Lung (tissue), 12 donors: ENCODE measurements around the gene MYT1. TPM values are rescaled to one million over a fixed set of nuclear protein-coding genes. Genes with fewer than 3 reads are reported as not detected.

Source experiments
- ATAC-seq: fragments of 200-7000 bp; cut with Tn5 transposase; one replicate; pipeline ENCODE4 v1.9.1; 2020; ENCODE audit warnings: moderate number of reproducible peaks; ENCODE audit not compliant: insufficient read depth, low FRiP score
- DNase-seq, 3 donors: peaks; one replicate each; pipeline ENCODE4 v3.0.0-alpha.2; 2013 to 2017
- H3K27ac ChIP-seq, 2 donors: one replicate each; pipeline ENCODE4 v1.5.1; 2013; ENCODE audit warnings: mild to moderate bottlenecking in 2 of 2, moderate library complexity in 2 of 2, control low read depth in 1 of 2, inconsistent platforms in 1 of 2, low read depth in 1 of 2, low read length in 1 of 2
- H3K27me3 ChIP-seq, 3 donors: one replicate each; pipeline ENCODE4 v1.5.1; 2013; ENCODE audit warnings: low read length in 2 of 3; ENCODE audit not compliant: control insufficient read depth in 3 of 3, insufficient read depth in 3 of 3
- H3K36me3 ChIP-seq, 4 donors: one replicate each; pipeline ENCODE4 v1.5.1; 2013; ENCODE audit warnings: low read length in 4 of 4, mild to moderate bottlenecking in 1 of 4, moderate library complexity in 1 of 4; ENCODE audit not compliant: control insufficient read depth in 4 of 4, insufficient read depth in 4 of 4
- H3K4me1 ChIP-seq, 5 donors: one replicate each; pipeline ENCODE4 v1.5.1; 2013; ENCODE audit warnings: low read length in 5 of 5, mild to moderate bottlenecking in 2 of 5, moderate library complexity in 1 of 5; ENCODE audit not compliant: control insufficient read depth in 5 of 5, insufficient read depth in 5 of 5
- H3K4me3 ChIP-seq: one replicate; pipeline ENCODE4 v1.5.1; 2013; ENCODE audit warnings: mild to moderate bottlenecking, control low read depth, moderate library complexity
- H3K9ac ChIP-seq, 2 donors: one replicate each; pipeline ENCODE4 v1.5.1; 2013; ENCODE audit warnings: low read length in 2 of 2, control low read depth in 1 of 2; ENCODE audit not compliant: insufficient read depth in 1 of 2
- H3K9me3 ChIP-seq, 4 donors: one replicate each; pipeline ENCODE4 v1.5.1; 2013; ENCODE audit warnings: low read length in 3 of 4, mild to moderate bottlenecking in 1 of 4, moderate library complexity in 1 of 4; ENCODE audit not compliant: control insufficient read depth in 4 of 4, insufficient read depth in 3 of 4
- whole genome bisulfite sequencing, 2 donors: extraction: QIAGEN DNeasy Blood & Tissue Kit; methylation state at CpG; one replicate each; pipeline ENCODE4 v1.1.7; 2013; 5-methylcytosine and 5-hydroxymethylcytosine counted together
- polyA plus RNA-seq, 2 donors: library from polyadenylated mRNA; stranded (reverse); fragments of 200-250 nt; gene quantifications; one replicate each; pipeline ENCODE4 v1.2.1, GENCODE V29; 2013
- total RNA-seq, 2 donors: library from RNA; depleted of rRNA in 1 of 2; stranded (reverse); fragments of >200 nt in 1 of 2; gene quantifications; one replicate each; pipeline ENCODE4 v1.2.1, GENCODE V29; 2014 to 2021
- TF ChIP-seq, protein P1 (sequence below): IDR thresholded peaks from 2 replicates; pipeline ENCODE4 v1.5.1; 2012; ENCODE audit warnings: mild to moderate bottlenecking; ENCODE audit errors: control extremely low read depth, extremely low read depth
- donor health status: control.
- donor health status: control.
- donor health status: Bipolar disorder and iron deficiency.
- donor health status: healthy.
- donor health status: DM: yes; HTN: yes; CAD: no.

The MYT1 gene
- total and polyA plus RNA-seq, 4 donors, result 0.03 to 0.40 (median 0.10) TPM; not detected in 1

DNA sequence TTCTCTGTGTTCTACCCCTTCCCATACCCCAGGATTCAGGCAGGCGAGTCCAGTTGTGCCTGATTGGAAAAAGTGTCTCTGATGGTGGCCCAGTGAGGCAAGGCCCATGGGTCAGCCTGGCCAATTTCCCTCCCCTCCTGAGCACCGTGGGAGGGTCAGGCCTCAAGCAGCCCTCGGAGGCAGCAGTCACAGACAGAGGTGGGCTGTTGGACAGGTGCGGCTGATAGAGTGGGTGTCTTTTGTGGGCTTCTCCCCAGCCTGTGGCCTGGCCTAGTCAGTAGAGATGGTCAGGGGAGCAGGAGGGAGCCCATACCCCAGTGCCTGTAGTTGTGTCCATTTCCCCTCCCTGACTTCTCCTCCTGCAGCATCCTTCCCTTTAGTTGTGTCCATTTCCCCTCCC, 8.9 kb downstream of the MYT1 start:
- DNase-seq (no peak), ATAC-seq (no peak)
- TF ChIP-seq, protein P1, sequence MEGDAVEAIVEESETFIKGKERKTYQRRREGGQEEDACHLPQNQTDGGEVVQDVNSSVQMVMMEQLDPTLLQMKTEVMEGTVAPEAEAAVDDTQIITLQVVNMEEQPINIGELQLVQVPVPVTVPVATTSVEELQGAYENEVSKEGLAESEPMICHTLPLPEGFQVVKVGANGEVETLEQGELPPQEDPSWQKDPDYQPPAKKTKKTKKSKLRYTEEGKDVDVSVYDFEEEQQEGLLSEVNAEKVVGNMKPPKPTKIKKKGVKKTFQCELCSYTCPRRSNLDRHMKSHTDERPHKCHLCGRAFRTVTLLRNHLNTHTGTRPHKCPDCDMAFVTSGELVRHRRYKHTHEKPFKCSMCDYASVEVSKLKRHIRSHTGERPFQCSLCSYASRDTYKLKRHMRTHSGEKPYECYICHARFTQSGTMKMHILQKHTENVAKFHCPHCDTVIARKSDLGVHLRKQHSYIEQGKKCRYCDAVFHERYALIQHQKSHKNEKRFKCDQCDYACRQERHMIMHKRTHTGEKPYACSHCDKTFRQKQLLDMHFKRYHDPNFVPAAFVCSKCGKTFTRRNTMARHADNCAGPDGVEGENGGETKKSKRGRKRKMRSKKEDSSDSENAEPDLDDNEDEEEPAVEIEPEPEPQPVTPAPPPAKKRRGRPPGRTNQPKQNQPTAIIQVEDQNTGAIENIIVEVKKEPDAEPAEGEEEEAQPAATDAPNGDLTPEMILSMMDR, result no peak
- H3K27ac ChIP-seq, result no peak overlapping the region
- H3K9me3 ChIP-seq, result peaks cover 0 to 3% (median 0%) of the 10 kb centered on the region in 4 donors
- H3K27me3 ChIP-seq, result peaks cover 0 to 8% (median 5%) of the 10 kb centered on the region in 3 donors
- H3K36me3 ChIP-seq, result no peaks in the 10 kb centered on the region
- no peak overlapping the region for H3K4me3 ChIP-seq
- no peak overlapping the region for H3K9ac ChIP-seq
- no peaks in the 10 kb centered on the region for H3K4me1 ChIP-seq
- 79 to 85% methylated on average over 4 of the region's 4 CpGs for WGBS, 2 donors

DNA sequence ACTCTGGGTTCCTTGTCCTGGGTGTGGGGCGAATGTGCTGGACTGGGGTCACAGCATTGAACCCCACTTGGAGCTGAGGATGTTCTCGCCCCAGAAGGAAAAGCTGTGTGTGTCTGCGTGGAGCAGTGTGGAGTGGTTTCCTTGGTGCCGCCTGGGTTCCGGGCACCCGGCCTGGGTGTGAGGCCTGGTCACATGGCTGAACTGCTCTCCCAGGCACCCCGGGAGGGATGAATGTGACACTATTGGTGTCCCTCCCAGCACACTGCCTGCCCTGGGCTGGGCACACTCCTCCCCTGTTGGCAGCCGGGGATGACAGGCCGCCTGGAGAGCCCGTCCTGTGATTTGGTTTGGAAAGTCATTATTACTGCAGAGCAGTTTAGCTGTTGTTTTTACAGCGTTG, 12.3 kb downstream of the MYT1 start:
- Histone ChIP-seq H3K4me3 (no peak overlapping the region), H3K36me3 (no peaks in the 10 kb centered on the region), H3K9me3 (peaks cover 0 to 7% (median 0%) of the 10 kb centered on the region in 4 donors), H3K9ac (no peak overlapping the region), H3K27me3 (peaks cover 0 to 10% (median 5%) of the 10 kb centered on the region in 3 donors), H3K27ac (no peak overlapping the region), H3K4me1 (no peaks in the 10 kb centered on the region)
- TF ChIP-seq, protein P1, result no peak
- DNase-seq (no peak), ATAC-seq (no peak)
- WGBS, 2 donors, result 38 to 55% methylated on average over 11 of the region's 11 CpGs

DNA sequence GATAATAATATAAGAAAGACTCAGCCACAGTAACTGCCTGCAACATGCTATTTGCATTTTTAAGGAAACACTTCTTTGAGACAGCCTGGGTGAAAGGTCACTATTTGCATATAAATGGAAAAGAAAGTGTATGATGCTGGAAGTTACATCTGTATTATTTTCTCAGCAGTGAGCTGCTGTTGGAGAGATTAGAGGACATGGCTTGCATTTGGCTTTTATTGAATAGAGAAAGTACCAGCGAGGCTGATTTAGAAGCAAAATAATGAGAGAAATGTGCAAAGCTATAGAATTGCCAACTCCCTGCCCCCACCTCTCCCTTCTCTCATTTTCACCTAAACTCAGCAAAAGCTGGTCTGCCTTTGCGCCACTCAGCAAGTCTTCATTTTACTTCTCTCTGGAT, 12.7 kb downstream of the MYT1 start:
- ATAC-seq (no peak), DNase-seq (no peak)
- Histone ChIP-seq H3K27me3 (peaks cover 0 to 11% (median 5%) of the 10 kb centered on the region in 3 donors), H3K9ac (no peak overlapping the region), H3K4me1 (no peaks in the 10 kb centered on the region), H3K36me3 (no peaks in the 10 kb centered on the region), H3K4me3 (no peak overlapping the region), H3K27ac (no peak overlapping the region), H3K9me3 (peaks cover 0 to 7% (median 0%) of the 10 kb centered on the region in 4 donors)
- 30 to 38% methylated on average over 2 of the region's 2 CpGs for WGBS, 2 donors
- TF ChIP-seq, protein P1, result no peak

DNA sequence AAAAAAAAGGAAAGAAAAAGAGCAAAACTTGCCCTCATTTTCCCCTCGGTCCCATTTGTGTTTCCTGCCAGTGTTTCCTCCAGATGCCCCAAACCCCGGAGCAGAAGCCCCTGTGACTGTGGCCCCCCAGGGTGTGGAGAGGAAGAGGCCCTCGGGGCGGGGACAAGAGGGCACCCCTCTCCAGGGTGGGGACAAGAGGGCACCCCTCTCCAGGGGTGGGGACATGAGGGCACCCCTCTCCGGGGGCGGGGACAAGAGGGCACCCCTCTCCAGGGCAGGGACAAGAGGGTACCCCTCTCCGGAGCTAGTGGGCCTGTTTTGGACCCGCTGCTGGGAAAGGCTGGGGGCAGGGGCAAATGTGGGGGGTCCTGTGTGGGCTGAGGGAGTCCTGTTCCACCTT, 13.1 kb downstream of the MYT1 start:
- Histone ChIP-seq H3K9ac (no peak overlapping the region), H3K27me3 (peaks cover 0 to 11% (median 5%) of the 10 kb centered on the region in 3 donors), H3K27ac (no peak overlapping the region), H3K4me3 (no peak overlapping the region), H3K36me3 (no peaks in the 10 kb centered on the region), H3K9me3 (peaks cover 0 to 7% (median 0%) of the 10 kb centered on the region in 4 donors), H3K4me1 (no peaks in the 10 kb centered on the region)
- TF ChIP-seq, protein P1, result no peak
- 47% methylated on average over 8 of the region's 8 CpGs for WGBS, 2 donors
- ATAC-seq (no peak), DNase-seq (no peak)
